ENCODE measurements around the gene GLI3. TPM values are rescaled to one million over a fixed set of nuclear protein-coding genes. Genes with fewer than 3 reads are reported as not detected.

The GLI3 gene
- total and polyA plus RNA-seq, 10 of the 15 experiments (the other 5 are each of a cell fraction or from before 2014, with no cell fraction given), result 0.01 TPM; not detected in 8

DNA sequence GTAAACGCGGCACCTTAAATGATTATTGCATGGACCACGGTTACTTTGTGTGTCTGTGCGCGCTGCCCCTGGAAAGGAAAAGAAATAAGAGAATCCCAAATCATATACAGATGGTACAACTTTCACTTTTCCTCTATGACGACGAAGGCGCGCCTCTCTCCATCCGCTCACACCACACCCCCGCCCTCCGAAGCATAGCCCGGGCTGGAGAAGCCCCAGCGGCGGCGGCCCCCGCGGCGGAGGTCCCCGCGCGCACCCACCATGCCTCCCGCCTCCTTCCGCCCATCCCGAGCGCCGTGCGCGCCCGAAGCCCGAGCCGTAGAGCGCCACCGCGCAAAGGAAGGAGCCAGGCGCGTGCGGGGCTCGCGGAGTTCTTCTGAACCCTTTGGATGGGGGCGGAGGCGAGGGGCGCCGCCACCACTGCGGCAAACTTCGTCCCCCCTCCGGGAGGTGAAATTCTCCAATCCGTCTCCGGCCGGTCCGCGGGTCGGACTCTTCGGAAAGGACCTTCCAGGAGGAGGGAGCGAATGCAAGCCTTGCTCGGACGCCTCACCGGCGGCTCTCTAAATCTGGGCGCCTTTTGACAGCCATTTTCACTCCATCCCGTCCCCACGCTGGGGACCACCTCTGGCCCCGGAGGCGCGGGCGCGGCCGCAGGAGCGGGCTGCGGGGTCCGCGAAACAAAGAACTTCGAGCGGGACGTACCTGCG is 588 bp downstream of the GLI3 start (continued):
- TF ChIP-seq CUX1 (IDR thresholded peaks at IDR 0.05; ENCODE audit: insufficient replicate concordance, low read depth, low read length), result no peak
- no peak for TF ChIP-seq MTA3 (IDR thresholded peaks at IDR 0.05; ENCODE audit: borderline replicate concordance, low read length)
- TF ChIP-seq IRF5 (IDR thresholded peaks at IDR 0.05; ENCODE audit: borderline replicate concordance), result no peak
- no peak for TF ChIP-seq SPI1 (IDR thresholded peaks at IDR 0.05; ENCODE audit: borderline replicate concordance, insufficient read depth, low read depth, low read length)
- TF ChIP-seq JUNB (IDR thresholded peaks at IDR 0.05), result no peak
- TF ChIP-seq ZNF207 (IDR thresholded peaks at IDR 0.05; ENCODE audit: borderline replicate concordance), result no peak

Measured in GM12878 (cell line).